Cardiac fibroblast (primary cell): ENCODE data around the gene GRAMD1B.

Experiments
- DNase-seq, 2 donors: peaks; one replicate each; pipeline versions ENCODE4 v3.0.0 to v3.0.0-alpha.2; 2010; ENCODE audit warnings: low read depth in 2 of 2
- H3K4me3 ChIP-seq, 2 donors: replicated peaks in 1 of 2; 1 replicate in 1 of 2; 2 replicates in 1 of 2; pipeline ENCODE4 v1.5.1; 2011; ENCODE audit warnings: low read depth in 2 of 2, low read length in 2 of 2, mild to moderate bottlenecking in 2 of 2, moderate library complexity in 1 of 2
- CTCF ChIP-seq: IDR thresholded peaks from one replicate; pipeline ENCODE4 v1.5.1; 2011; ENCODE audit warnings: low read depth, mild to moderate bottlenecking, low read length, inconsistent platforms

The GRAMD1B gene

GRCh38 chr11:123640029-123640428, 210.0 kb downstream of the GRAMD1B start:
- H3K4me3 ChIP-seq = no peak overlapping the region
- DNase-seq = no peak
- no peak for TF ChIP-seq CTCF

DNA sequence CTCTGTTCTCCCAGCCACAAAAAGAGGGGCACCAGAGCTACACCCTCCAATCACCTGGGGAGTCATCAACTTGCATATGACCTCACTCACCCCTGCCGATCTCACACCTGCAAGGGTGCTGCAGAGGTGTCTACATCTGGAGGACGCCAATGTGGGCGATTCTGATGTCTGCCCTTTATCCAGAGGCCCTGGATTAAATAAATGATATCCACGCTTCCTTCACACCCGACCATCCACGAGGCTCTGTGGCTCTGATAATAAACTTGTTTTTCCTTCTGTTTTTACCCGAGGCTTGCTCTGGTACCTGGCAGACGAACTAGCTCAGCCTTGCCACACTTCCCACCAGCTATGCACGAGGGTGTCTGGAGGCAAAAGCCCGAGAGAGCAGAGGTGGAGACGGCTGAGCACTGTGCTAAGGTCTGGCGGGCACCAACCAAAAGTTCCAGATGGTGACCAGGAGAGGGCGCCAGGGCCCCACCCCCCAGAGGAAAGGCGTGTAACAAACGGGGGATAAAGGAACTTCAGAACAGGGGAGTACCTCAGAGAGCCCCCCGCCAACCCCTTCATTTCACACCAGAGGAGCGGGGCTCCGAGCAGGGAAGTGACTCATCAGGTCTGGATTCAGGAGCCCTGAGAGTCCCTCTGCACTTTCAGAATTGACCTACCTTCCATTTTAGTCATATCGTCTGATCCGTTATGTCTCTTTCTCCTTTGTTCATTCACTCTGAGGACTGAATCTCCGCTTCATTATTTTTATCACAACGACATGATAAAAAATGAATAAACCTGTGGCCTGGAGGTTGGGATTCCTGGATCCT, 210.8 kb downstream of the GRAMD1B start:
- TF ChIP-seq CTCF = peak; percentile 93
- DNase-seq = peak; percentile 51 to 55
- H3K4me3 ChIP-seq = no peak overlapping the region

DNA sequence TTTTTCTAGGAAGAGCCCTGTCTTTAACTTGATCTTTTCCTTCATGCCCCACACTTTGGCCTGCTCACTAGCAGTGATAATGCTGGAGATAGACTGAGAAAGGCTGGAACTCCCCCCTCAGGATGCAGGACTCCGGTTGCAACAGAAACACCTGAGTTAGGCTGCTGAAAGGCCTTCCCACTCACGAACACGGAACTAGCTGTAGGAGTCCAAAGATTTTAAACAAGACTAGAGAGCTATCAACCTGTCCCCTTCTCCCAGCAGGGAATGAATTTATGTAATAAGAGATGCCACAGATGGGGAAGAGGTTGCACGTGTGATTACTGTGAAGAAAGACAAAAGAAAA, 211.4 kb downstream of the GRAMD1B start:
- TF ChIP-seq CTCF = no peak
- no peak for DNase-seq
- H3K4me3 ChIP-seq = no peak overlapping the region

DNA sequence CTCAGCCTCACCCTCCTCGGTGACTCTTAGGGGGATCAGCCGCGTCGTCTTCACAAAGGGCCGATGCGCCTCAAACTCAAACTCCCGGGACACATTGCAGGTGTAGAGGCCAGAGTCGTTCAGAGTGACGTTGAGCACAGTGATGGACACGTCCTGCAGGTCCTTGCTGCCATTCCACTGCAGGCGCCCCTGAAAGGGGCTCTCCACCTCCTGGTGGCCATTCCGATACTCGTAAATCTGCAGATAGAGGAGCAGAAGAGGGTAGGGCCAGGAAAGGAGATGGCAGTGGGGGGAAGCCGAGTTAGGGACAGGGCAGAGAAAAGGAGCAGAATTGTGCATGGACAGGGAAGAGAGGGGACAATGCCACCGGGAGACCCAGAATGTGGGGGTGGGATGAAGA, 212.4 kb downstream of the GRAMD1B start:
- DNase-seq = no peak
- TF ChIP-seq CTCF = no peak
- H3K4me3 ChIP-seq = no peak overlapping the region

- no peak overlapping the region for H3K4me3 ChIP-seq
- TF ChIP-seq CTCF = no peak
- no peak for DNase-seq
Measured at GRCh38 chr11:123645286-123645975, 215.4 kb downstream of the GRAMD1B start.

- DNase-seq = no peak
- no peak overlapping the region for H3K4me3 ChIP-seq
- no peak for TF ChIP-seq CTCF
Measured at GRCh38 chr11:123650901-123651300, 220.8 kb downstream of the GRAMD1B start.

DNA sequence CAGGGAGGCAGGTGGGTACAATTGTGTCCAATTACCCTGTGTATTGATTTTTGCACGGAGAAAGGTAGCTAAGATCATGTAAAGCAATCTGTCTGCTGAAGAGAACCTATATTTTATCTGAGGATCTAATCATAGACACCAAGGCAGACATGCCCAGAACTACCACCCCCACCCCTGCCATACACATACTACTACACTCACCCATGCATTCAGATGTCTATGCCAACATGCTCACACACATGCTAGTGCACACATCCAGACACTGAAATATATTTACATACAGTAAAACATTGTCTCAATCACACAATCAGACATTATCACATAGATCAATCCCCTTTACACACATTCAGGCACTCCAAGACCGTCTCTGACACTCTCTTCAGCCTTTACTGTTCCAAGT, 222.5 kb downstream of the GRAMD1B start:
- TF ChIP-seq CTCF = no peak
- DNase-seq = no peak
- no peak overlapping the region for H3K4me3 ChIP-seq
